GM18511 (cell line): ENCODE data around the gene DIP2C.
"Not testable (repeated sequence)": the region's sequence is repeated elsewhere in the genome, so short reads cannot be mapped to it uniquely, and the experiment has no call there.

ENCODE experiments used
- ATAC-seq: cut with Tn5 transposase; IDR thresholded peaks from one replicate; pipeline ENCODE4 v1.9.1; 2021; ENCODE audit warnings: mild to moderate bottlenecking, moderate library complexity; ENCODE audit not compliant: unreplicated experiment

The DIP2C gene

GRCh38 chr10:584497-585290 lies 104.8 kb downstream of the DIP2C start:
- ATAC-seq, result not testable (repeated sequence)

GRCh38 chr10:583433-583832 lies 106.0 kb downstream of the DIP2C start:
- ATAC-seq, result no peak

DNA sequence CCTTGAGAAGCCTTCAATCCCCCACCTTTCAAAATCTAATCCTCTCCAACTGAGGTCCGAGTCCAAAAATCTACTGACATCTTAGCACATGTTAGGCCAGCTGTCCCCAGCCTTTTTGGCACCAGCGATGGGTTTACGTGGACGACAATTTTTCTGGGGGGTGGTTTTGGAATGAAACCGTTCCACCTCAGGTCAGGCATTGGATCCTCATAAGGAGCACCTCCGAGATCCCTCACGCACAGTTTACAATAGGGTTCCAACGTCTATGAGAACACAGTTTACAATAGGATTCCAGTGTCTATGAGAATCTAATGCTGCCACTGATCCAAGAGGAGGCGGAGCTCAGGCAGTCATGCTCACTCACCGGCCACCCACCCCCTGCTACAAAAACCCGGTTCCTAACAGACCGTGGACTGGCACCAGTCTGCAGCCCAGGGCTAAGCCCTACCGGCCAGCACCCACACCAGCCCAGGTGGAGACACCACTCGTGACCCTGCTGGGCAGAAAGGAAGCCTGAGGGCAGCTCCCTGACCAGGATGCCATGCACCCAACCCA lies 107.6 kb downstream of the DIP2C start:
- no peak for ATAC-seq

- ATAC-seq, result no peak
Observed at GRCh38 chr10:580778-581177, 108.7 kb downstream of the DIP2C start.

GRCh38 chr10:576130-576465 lies 113.4 kb downstream of the DIP2C start:
- no peak for ATAC-seq

- no peak for ATAC-seq
Observed at GRCh38 chr10:575402-576129, 113.9 kb downstream of the DIP2C start.

- no peak for ATAC-seq
Observed at GRCh38 chr10:572696-573095, 116.8 kb downstream of the DIP2C start.

- ATAC-seq, result no peak
Observed at GRCh38 chr10:571688-572451, 117.6 kb downstream of the DIP2C start.

DNA sequence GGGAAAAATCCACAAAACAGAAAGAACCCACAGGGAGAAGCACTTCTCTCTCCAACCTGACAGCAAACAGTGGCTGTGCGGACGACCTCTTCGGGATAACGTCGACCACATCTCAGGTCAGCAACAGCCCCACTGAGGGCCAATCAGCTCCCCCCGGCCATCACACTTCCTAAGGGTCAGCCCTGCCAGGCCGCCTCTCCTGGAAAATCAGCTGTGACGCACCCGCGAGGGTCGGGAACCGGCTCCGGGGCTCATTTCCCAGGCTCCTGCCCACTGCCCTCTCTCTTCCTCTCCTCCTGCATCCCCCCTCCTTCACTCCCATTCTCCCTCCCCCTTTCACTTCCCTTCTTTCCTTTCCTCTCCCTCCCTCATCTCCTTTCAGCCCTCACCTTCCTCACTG lies 118.3 kb downstream of the DIP2C start:
- no peak for ATAC-seq

DNA sequence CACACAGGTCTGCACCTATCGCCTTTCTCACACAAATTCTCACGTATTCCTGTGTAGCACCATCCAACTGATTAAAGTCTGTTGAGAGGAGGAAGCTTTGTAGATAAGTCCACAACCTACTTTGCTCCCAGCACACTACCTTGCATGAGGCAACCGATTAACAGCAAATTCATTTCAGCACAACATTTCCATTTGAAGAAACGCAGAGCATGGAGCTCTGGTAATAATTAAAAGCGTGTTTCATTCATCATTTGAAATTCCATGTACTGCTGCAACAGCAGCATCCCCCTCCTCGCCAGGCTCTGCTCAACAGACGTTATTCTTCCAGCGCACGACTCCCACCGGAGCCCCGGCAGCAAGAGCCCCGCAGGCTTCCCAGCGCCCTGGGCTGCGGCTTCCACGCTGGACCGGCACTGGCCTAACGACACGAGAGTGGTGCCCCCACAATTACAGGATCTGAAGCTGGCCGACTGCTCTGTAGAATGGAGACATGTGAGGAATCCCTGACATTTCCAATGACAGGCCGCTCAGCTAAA lies 118.8 kb downstream of the DIP2C start:
- ATAC-seq, result no peak

DNA sequence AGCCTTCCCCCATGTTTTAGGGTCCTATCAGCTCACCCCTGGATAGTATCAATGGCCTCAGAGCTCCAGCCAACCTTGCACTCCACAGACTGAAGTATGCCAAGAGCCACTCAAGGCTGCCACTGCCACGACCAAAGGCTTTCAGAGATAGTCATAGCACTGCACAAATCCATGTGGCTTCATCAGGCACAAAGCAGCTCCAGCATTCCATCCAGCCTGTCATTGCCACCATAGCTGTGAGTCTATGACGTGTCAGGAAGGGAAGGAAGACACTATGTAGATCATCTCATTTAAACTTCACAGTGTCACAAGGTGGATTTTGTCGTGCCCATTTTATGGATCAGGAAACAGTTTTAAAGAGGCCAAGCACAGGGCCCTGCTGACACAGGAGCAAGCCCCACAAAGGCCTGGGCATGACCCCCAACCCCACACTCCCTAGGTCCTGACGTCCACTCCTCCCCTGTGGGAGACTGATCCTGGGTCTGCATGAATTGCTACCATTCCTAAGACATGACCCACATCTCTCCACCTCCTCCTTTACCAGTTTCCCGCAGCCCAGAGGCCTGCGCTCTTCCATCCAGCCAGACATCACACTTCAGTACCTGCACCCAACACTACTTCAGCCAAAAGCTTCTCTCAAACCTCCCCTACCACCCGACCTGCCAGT lies 119.4 kb downstream of the DIP2C start:
- ATAC-seq, result no peak

DNA sequence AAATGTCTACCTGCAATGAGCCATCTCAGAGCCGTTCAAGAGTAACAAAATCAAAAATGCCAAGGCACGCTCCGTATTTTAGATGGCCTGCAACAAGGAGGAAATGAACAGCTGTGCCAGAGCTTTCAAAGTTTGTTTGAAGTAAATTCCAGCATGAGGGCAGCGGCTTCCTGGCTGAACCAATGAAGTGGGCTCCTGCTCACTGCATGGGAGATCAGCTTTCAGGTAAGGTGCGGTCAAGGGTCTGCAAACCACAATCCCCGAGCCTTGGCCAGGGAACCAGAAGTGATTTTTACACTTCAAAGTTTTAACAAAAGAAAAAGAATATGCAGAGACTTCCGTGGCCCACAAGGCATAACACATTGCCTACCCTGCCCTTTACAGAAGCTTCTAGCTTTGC lies 120.6 kb downstream of the DIP2C start:
- ATAC-seq, result no peak

- ATAC-seq, result no peak
Observed at GRCh38 chr10:567869-568268, 121.6 kb downstream of the DIP2C start.

DNA sequence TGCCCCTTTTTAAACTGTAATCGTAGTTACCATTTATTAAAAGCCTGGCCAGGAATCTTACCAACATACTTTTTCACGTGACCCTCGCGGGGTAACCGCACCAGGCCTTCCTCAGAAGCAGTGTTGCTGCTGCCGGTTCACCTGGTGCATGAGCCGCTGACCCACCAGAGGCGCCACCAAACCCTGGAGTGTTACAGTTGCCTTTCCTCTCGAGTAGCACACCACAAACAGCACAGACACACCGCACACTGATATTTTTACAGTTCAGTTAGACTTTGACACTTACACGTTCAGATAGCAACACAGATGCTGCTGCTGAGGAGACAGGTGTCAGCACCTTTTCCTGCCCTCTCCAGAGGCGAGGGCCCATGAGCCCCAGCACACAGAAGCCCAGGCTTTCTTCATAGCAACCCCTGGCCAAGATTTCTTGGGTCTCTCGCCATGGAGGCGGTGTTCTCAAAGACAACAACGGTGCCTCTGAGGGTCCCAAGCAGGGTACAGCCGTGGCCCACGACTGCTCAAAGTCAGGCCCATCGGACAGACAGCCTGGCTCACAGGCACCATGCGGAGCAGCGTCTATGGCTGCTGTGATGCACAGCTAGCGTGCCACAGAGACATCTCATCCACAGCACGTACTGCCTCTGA lies 123.1 kb downstream of the DIP2C start:
- ATAC-seq, result no peak

DNA sequence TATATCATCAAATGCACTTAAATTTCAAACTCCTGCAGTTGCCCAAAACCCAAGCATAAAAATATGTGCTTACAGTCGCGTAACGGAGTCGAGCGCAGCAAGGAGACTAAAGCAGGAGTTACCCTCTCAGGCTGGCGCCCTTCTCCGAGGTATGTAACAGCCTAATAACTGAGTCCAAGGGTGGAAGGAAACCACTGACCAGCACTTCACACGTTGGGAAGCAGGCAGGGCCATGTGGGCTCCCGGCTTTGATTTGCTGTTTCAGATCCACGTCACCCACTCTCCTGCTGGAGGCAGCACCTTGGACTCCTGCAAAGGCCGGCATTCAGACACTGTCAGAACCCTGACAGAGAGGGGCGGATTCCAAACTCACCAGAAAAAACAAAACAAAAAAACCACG lies 123.8 kb downstream of the DIP2C start:
- no peak for ATAC-seq

DNA sequence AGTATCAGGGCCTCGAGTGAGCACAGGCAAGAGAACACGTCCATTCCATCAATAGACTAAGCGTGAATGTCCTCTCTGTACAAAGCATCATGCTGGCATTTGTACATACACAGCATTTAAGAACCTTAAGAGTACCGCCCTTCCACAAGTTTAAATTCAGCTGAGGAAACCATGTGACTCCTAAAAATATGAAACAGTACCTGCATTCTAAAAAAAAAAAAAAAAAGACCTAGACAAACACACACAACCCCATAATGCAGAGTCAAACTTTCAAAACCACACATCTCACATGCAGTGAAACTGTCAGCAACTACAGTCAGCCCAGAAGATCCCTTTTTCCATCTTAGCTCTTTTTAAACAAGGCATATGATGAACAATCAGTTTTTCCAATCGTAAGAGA lies 124.3 kb downstream of the DIP2C start:
- ATAC-seq, result no peak

- no peak for ATAC-seq
Observed at GRCh38 chr10:563827-564226, 125.6 kb downstream of the DIP2C start.

- no peak for ATAC-seq
Observed at GRCh38 chr10:562142-562541, 127.3 kb downstream of the DIP2C start.

GRCh38 chr10:561721-562120 lies 127.7 kb downstream of the DIP2C start:
- ATAC-seq, result no peak

DNA sequence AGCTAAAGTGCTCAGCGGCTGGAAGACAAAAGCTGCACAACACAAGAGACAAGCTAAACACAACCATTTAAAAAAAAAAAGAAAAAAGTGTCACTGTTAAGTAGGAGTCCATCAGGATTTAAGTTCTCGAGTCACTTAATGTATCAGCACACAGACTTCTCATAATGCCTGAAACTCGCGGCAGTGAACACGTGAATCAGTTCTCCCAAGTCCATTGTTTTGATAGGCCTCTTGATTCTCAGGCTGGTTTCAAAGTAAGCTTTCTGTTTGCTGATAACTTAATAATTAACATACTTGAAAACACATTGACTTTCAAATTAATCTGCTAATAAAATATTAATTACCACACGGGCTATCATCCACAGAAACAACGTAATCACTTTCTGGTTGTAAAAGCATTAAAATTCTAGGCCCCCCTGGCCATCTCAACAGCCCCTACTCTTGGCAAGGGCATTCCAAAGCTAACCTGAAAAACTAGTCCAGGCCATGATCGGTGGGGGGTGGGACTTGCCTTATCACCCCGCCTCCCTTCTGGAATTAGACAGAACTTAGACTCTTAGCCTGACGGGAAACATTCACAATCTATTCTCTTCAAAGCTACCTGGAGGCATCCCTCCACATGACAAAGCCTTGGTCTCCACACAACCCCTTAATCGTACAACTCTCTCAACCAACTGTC lies 129.0 kb downstream of the DIP2C start:
- no peak for ATAC-seq
